ENCODE measurements around the gene HTR2B.
"Not testable (repeated sequence)": the region's sequence is repeated elsewhere in the genome, so short reads cannot be mapped to it uniquely, and the experiment has no call there.

HTR2B gene

DNA sequence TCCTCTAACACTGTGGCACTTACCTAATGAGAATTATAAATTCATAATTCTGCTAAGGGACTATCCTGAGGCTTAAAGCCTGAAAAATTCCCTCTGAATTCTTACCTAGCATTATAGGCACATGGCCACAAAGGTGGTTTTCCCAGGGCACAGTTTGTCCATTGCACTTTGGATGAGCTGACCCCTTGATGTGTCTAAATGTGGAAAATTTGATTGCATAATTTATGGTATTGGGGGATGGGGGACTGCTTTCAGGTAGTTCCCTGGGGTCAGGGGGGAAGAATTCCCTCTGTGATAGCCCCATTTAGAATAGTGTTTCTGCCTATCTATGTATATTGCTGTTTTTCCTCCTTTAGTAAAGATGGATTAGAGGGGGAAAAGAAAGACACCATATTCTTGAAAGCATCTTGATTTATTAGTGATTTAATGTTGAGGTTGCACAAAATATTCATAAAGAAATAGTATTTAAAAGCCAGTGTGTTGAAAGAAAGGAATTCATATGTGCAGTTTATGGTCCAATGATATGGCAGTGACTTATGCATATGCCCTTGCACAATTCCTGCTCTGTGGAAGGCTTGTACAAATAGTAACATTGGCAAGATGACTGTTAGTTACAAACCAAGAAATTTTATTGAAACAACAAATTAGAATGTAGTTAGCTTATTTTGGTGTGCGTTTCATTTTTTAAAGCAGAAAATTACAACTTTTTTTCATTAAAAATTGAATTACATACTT is 8.7 kb upstream of the HTR2B start:
- DNase-seq (ENCODE audit: low read depth): peak; percentile 75

DNA sequence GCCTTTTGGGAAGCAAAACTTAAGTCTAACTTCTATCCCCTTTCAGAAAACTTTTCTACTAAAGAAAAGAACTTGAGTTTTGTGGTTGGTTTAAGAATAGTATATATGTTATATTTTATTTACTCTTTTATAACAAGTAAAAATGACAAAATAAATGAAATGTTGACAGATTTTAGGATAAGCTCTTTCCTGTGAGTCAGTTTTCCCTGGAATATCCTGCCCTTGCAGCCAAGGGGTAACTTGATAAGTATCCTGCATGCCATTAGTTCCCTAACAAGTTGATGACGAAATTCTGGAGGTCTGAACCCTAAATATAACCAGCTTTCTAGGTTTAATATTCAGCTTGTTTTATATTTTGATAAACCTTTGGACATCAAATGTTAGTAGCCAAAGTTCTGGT is 7.3 kb upstream of the HTR2B start:
- peak; percentile 71 for DNase-seq (ENCODE audit: low read depth)

DNA sequence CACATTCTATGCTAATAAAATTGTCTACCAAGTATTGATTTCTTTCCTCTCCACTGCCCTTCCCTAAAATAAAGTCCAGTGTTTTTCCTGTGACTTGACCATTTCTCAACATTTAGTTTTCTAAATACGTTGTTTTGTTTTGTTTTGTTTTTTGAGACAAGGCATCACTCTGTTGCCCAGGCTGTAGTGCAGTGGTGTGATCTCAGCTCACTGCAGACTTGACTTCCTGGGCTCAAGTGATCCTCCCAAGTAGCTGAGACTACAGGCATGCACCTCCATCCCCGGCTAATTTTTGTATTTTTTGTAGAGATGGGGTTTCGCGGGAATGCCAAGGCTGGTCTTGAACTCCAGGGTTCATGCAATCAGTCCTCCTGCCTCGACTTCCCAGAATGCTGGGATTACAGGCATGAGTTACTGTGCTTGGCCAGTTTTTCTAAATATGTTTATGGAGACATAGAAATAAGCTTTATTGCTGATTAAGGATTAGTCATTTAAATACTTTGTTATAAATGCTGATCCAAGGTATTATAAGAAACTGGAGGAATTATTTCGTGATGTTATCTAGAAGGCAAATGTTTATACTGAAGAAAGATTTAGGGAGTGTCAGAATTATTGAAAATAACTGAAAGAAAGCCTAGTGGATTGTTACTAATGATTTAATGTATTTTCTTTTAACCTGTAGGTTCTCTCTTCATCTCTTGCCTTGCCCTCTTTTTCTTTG is 5.7 kb upstream of the HTR2B start:
- no peak for DNase-seq (ENCODE audit: low read depth)

DNA sequence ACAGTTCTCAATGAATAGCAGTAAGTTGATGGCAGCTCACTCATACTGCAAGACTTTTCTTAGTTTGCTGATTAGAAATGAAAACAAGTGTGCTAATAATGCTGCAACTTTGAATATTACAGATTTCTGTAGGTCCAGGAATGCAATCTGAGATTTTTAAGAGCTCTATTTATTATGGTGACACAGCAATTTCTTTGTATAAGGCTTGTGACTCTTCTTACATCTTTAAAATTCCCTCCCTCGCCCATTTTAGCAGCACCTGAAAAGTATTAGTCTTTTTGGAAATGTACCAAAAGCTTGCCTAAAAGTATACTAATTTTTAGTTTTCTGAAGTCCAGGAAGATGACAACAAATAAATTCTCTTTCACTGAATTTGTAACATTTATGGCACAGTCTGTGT is 4.4 kb upstream of the HTR2B start:
- DNase-seq (ENCODE audit: low read depth): peak; percentile 52

DNA sequence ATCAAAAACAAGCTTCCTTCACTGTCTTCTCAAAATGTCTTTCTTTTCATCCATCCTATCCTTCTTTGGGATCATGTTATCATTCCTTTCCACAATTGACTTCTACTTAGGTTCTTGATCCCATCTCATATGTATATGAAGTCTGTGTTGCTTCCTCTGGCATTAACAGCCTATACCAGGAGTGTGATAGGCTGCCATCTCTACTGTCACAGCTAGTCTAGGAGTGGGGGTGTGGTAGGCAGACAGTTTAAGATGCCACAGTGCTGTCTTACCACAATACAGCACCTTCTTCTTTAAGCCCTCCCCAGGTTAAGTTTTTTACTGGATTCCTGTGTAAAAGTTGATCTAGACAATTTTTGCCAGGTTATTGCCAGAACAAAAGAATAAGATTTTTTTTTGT is 3.7 kb upstream of the HTR2B start:
- DNase-seq (ENCODE audit: low read depth): no peak

DNA sequence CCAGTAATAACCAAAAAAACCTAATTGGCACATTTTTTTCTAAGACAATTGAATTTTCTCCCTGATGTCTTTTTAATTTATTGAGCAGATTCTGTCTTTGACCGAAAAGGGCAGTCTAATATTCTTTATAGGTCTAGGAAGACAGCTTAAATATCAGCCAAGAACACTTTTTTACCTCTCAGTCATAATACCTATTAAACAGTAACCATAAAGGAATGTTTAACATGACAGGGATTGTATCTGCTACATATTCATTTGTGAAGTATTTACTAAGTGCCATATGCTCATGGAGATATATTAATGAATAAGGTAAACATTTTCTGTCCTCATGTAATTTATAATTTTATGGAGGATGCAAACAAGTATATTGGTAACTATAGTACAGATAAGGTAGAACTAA is 3.1 kb upstream of the HTR2B start:
- no peak for DNase-seq (ENCODE audit: low read depth)

DNA sequence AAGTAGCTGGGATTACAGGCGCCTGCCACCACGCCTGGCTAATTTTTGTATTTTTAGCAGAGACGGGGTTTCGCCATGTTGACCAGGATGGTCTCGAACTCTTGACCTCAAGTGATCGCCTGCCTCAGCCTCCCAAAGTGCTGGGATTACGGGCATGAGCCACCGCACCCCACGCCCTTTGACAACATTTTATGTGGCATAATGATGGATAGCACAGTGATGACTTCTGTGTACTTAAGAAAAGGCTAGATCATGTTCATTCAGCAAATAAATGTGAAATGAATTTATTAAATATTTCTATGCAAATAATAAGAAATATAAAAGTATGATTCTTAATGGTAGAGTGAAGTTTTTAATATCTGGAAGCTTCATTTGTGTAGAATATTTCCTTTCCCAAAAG is 2.6 kb upstream of the HTR2B start:
- DNase-seq (ENCODE audit: low read depth): no peak

DNA sequence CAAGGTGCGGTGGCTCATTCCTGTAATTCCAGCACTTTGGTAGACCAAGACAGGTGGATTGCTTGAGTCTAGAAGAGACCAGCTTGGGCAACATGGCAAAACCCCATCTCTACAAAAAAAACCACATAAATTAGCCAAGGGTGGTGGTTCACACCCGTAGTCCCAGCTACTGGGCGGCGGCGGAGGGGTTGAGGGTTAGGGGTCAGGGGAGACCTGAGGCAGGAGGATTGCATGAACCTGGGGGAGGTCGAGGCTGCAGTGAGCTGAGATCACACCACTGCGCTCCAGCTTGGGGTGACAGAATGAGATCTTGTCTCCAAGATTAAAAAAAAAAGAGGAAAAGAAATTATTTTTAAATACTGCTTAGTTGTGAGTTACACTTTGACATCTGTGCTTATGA is 1.3 kb upstream of the HTR2B start:
- no peak for DNase-seq (ENCODE audit: low read depth)

DNA sequence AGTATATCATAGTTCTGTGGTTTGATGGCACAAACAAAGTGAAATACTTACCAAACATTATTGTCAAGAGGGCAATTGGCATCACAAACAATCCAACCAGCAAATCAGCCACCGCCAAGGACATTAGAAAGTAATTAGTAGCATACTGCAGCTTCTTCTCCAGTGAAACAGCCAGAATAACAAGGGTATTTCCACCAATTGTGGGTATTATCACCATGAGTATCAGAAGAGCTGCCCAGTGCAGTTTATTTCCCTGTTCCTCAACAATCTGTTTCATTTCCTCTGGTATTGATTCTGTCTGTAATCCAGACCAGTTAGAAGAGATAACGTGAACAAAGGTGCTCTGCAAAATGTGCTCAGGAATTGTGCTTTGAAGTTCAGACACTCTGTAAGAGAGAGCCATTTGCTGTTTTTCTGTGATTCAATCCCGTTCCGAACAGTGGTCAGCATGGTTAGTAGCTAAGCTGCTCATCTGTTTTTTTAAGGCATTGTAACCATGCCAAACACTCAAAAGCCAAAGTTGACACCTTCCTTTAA is 1.4 kb downstream of the HTR2B start:
- peak; percentile 35 for DNase-seq (ENCODE audit: low read depth)

DNA sequence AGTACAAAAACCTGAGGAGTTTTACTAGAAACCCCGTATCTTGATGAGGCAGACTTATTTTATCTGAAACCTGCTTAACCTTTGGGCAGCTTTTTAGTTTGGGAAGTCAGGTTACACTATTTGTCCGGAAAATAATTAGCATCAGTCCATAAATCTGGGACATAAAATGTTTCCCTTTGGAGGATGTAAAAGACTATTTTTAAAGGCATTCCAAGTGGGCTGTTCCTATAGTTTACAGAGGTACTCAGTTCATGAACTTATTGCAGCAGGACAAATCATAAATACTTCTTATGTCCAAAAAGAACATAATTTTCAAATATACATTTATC is 6.3 kb downstream of the HTR2B start:
- no peak for DNase-seq (ENCODE audit: low read depth)

DNA sequence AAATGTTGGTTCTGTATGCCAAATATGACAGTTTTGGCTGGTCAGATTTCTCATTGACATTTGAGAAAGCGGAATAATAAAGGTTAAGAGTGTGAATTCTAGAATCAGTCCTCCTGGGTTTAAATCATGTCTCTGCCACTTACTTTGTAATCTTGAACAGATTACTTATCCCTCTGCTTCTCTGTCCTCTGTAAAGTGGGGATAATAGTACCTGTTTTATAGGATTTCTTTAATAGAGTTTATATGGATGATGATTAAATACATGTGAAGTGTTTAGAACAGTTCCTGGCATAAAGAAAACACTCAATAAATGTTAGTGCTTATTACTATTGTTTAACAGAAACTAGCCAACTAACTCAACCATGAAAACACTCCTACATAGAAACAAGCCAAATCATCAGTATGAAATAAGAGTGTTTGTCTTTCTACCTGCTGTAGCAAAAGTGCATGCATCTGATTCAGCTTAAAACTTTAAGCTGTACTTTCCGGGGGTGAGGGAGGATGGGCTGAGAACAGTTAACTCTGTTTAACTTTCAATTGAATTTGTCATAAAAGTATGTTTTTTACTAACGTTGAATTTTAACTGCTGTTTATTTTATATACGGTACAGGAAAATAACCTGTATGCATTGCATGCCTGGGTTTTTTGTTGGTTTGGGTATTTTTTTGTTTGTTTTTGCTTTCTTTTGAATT is 6.8 kb downstream of the HTR2B start:
- no peak for DNase-seq (ENCODE audit: low read depth)

DNA sequence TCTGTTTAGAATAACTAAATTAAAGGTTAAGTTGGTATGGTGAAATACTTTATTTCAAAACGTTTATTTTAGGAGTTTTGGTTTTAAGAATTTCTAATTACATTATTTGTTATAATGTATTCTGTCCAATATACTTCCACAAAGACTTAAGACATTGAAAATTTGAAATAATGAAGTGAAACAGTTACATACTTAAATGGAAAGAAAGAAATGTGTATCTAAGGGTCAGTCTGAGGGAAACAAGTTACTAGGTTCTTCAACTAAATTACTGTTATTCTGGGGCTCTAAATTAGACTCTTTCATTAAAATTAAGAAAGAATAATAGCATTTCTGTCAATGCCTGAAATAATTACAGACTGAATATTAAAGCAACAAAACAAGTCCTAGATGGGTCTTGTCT is 7.7 kb downstream of the HTR2B start:
- no peak for DNase-seq (ENCODE audit: low read depth)

DNA sequence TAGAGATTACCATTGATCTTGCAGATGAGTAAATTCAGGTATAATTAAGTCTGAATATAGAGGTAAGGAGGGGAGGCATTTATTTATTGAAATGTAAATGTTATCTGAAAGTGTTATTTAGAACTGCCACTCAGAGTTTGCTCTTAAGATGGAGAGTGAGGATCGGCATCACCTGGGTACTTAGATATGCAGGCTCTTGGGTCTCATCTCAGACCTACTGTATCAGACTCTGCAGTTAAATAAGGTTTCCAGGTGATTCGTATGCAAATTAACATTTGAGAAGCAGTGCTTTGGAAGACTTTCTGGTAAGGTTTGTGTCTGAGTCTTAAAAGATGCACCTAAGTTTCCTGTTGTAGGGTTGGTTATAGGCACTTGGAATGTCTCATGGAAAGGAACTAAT is 9.2 kb downstream of the HTR2B start:
- no peak for DNase-seq (ENCODE audit: low read depth)

DNA sequence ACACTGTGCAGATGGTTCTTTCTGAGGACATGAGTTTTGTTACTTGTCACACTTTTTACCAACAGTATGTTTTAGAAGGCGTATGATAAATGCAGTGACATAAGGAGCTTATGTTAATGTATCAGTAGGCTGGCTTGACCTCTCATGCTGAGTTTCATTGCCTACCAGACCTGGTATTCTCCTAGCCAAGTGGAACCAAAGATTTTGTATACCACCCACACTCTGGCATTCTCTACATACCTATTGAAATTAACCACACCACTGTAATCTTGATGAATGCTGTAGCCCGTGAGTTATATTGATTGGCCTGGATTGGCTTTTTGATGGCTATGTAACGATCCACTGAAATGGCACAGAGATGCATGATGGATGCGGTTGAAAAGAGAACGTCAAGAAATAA is 11.4 kb downstream of the HTR2B start:
- no peak for DNase-seq (ENCODE audit: low read depth)

DNA sequence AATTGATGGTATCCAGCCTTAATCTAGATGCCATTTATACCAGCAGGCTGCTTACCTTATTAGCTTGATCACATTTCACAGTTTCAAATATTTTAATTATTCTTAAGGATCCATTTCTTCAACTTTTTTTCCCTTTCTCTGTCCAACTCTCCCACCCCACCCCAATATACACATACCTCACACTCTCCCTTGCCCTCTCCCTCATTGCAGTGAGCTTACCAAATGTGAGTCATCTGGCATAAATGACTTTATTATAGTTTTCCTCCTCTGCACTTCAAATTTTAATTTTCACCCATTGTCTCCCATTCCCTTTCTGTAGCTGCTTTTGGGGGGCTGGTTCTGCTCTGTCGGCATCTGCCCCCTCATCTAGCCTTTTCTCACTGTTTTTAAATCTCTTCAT is 12.9 kb downstream of the HTR2B start:
- DNase-seq (ENCODE audit: low read depth): no peak

DNA sequence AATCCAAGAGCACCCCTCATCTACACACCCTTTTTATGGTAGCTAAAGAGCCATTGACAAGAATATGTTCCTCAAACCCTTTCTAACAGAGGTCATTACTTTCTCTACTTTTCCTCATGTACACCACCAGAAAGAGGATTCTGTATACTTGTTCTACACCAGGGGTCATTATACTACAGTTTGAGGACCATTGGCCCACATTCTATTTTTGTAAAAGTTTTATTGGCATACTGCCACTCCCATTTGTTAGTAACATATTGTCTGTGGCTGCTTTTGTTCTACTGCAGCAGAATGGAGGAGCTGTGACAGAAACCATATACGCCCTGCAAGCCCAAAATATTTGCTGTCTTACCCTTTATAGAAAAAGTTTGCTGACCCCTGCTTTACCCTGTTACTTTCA is 14.3 kb downstream of the HTR2B start:
- peak; percentile 50 for DNase-seq (ENCODE audit: low read depth)

DNA sequence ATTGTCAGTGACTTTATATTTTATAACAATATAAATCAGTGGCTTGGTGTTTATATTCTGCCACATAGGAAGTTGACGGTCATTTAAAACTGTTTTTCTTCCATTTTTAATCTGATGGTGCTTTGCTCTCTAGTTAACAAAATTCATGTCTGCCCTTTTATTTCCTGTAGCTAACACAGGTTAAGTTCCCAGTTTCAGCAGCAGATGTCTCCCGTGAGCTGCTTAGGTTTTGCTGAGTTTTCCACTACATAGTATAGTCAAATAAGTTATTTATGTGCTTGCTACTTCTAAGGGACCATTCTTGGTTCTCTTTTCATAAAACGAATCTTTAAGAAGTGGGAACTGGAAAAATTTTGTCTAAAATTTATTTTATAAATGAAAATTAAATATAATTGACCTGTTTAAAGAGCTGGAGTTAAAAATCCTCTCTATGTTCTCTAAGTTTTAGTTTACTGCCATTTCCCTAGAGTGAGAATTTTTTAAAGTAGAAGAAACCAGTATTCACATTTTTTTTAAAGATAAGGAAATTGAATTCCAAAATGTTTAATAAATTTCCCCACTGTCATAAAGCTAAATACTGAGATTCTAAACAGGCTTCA is 20.6 kb downstream of the HTR2B start:
- DNase-seq (ENCODE audit: low read depth): peak; percentile 61

DNA sequence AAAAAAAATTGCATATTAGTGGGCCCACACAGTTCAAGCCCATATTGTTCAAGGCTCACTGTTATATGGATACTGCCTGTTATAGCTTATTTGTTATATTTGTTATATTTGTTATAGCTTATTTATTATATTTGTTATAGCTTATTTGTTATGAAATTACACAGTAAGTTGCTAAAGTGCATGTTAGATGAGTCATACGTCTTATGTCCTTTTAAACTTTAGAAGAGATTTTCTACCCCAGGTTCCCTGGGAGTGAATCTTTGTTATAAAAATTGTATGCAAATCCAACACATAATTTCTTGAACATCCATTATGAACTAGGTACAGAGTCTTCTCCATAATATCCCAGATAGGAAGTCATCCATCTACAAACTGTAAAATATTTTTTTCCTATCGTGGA is 22.1 kb downstream of the HTR2B start:
- DNase-seq (ENCODE audit: low read depth): peak; percentile 4

DNA sequence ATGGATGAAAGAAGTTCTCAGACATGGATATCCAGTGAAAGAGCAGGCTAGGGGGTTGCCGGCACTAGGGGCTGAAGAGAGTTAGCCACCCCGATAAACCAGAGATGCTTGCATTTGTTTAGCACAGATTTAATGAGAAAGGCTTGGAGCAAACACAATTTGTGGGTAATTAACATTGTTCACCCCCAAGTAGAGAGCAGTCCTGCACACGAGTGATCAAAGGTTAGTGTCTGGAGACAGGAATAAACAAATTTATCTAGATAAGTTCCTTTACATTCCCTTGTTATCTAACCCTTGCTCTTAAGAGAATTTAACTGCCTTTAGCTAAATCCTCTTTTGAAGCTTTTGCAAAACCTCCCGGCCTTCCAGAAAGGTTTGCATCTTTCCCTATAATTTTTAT is 23.9 kb downstream of the HTR2B start:
- DNase-seq (ENCODE audit: low read depth): no peak

DNA sequence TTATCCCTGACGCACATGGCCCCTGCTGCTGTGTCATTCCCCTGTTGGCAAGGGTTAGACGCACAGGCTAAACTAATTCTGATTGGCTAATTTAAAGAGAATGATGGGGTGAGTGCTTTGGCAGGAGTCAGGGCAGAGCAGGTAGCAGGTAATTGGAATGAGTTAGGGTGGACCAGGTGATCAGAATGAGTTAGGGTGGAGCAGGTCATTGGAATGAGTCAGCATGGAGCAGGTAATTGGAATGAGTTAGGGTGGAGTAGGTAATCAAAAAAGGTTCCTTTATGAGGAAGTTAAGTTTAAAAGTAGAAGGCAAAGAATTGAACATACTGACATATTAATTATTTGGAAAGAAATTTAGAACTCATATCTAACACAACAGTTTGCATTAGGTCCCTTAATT is 24.5 kb downstream of the HTR2B start:
- not testable (repeated sequence) for DNase-seq (ENCODE audit: low read depth)

DNA sequence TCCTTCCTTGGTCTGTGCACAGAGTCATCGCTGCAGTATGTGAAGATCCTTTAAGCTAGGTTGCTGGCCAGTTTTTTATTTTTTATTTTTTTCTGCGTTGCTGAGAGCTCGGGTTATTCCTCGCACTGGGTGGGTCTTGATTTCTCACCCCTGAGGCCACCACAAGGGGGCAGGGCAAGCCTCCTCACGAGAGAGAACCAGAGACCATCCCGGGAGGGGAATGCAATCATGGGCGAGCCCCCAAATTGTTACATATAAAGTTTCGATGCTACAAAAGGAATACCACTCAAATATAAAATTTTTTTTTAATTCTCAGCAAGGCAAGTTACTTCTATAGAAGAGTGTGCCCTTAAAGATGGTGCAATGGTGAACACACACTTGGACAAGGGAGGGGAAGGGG is 24.9 kb downstream of the HTR2B start:
- no peak for DNase-seq (ENCODE audit: low read depth)

DNA sequence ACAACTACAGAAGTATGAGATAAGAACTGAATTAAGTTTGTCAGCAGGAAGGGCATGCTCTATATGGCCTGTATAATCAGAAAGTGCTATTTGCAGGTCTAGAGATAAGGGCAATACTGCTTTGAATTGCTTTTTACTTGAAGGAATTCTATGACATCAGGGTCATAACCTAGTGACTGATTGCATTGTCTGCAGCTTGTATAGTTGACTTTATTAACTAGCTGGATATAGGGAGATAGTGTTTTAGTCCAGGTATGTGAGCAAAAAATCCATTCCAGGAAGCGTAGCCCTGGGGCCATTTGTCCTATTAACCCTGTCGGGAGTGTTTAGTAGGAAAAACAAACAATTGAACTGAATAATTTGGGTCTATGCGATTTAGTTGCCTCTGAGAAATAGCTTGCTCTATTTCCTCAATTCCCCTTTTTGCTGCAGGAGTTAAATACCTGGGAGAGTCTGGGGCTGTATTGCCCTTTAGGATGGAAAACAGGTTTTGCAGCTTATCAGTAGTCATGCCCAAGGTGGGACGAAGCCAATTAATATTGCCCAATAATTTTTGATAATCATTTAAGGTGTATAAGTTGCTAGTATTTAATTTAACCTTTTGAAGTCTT is 30.0 kb downstream of the HTR2B start:
- no peak for DNase-seq (ENCODE audit: low read depth)

All from fibroblast of gingiva (primary cell).